GM21381 (cell line): ENCODE results near the gene PRPF6.
A peak's percentile ranks its signal among the peaks of the same experiment; 100 is the strongest.
"Not testable (repeated sequence)": the region's sequence is repeated elsewhere in the genome, so short reads cannot be mapped to it uniquely, and the experiment has no call there.

Experiments used
- ATAC-seq: cut with Tn5 transposase; IDR thresholded peaks from one replicate; pipeline ENCODE4 v1.9.1; 2021; ENCODE audit warnings: mild to moderate bottlenecking, moderate library complexity; ENCODE audit not compliant: unreplicated experiment

PRPF6 gene

GRCh38 chr20:63973160-63973479 lies 7.8 kb upstream of the PRPF6 start:
- no peak for ATAC-seq

DNA sequence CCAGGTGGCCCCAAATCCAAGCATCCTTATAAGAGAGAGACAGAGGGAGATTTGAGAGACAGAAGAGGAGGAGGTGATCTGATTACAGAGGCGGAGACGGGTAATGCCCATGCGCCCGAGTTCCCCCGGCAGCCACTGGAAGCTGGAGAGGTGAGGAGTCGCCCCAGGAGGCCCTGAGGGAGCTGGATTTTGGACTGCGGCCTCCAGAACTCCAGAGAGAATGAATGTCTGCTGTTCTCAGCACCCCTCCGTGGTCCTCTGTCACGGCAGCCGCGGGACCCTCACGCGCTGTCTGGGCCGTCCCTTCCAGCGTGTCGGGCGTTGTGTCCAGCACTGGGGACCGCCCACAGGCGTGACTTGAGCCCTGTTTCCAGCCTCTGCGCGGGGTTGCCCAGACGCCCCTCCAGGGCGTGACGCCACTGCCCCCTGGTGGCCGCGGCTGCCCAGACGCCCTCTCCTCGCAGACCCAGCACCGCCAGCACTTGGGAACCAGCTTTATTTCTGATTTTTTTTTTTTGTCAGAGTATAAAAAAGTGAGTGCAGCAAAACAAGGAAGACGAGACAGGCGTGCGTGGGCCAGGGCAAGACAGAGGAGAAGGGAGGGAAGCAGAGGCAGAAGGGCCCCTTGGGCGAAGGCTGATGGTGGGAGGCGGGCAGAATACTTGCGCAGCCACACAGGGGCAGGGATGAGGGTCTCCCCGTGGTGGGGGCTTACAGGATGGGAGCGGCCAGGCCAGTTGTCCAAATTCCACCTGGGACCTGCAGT lies 7.1 kb upstream of the PRPF6 start:
- ATAC-seq, result no peak

DNA sequence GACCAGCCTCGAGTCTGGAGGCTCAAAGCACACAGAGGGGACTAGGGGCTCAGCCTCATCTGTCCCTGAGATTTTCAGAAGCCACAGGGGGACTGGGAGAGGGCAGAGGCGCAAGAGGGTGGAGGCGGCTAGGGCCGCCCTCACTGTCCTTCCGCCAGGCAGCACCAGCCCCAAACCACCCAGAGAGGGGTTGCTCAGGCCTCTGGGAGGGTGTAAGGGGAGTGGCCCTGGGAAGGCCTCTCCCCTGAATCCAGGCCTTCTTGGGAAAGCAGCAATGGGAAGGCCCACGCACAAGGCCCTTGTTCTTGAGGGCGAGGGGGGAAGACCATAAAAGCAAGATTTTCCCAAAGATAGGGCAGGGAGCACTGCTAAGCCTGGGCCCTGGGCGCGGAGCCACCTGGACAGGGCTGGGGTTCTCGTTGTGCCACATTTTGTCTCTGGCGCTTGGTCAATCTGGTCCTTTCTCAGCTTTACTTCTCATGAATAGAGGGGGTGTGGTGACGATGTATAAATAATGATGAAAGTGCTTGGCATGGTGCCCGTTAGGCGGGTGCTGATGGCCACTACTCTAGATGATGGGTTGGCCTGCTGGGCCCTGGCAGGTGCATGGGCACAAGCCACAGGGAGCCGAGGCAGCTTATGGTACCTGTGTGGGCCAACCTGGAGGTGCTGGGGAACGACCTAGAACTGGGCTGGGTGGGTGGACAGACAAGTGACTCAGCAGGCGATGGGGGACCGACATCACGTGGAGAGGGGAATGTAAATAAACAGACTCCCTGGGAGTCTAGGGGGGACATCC lies 6.3 kb upstream of the PRPF6 start:
- ATAC-seq, result no peak

GRCh38 chr20:63976511-63976910 lies 4.4 kb upstream of the PRPF6 start:
- ATAC-seq, result not testable (repeated sequence)

DNA sequence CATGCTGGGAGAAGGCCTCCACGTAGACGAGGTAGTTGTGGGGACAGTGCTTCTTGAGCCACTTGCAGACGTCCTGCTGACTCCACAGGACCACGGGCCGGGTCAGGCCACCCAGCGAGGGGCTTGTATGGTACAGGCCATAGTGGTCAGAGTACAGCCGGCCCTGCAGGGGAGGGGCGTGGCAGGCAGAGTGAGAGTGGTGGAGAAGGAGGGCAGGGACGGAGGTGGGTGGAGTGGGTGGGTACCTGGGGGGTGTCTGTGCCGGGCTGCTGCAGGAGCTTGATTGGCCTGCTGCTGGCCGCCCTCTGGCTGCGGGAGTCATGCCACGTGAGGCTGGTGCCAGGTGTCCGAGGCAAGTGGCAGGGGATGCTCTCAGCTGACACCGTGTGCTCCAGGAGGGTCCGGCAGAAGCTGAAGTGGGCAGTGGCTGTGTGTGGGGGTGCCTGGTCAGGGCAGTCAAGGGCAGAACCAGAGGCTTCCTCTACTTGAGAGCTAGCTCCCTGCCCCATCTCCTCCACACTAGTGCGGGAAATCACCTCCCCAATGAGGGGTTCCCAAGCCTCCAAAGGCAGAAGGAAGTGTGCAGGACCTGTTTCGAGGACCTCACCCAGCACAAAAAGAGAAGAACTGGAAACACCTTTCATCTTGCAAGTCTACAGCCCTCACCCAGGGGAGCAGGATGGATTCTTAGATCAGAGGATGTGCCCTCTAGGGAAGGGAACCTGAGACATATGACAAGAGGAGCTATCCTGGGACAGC lies 3.8 kb upstream of the PRPF6 start:
- ATAC-seq, result no peak

GRCh38 chr20:63977739-63978276 lies 3.1 kb upstream of the PRPF6 start:
- ATAC-seq, result no peak

GRCh38 chr20:63978319-63979228 lies 2.4 kb upstream of the PRPF6 start:
- peak; percentile 38 for ATAC-seq

GRCh38 chr20:63979229-63979556 lies 1.7 kb upstream of the PRPF6 start:
- no peak for ATAC-seq

DNA sequence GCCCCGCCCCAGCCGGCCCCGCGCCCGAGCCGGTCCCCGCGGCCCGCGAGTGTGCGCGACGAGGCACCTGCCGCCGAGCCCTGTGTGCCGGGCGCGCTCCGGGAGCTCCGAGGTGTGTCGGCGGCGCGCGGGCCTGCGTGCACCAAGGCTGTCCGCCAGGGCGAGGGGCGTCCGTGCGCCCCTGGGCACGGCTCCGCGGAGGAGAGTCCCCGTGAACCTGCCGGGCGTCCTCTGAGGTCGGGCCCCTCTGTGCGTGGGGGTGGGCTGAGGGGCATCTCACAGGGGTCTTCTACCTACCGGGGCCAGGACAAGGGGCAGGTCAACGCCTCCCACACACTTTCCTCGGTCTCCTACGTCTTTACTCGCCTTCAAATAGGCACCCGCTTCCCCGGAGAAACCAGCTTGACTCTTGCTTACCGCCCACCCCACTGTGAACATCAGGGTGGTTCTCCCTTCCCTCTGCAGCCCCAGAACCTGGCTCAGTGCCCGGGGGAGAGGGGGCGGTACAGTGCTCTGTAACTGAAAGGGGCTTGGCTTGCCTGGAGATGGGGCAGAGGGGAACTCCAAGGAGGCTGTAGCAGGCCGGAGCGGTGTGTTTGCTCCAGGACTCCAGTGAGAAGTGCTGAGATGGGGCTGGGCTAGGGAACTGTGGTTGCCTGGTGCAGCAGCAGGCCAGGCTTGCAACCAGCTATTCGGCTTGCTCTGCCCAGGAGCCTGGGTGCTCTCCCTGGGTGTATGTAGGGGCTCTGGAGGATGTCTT lies 1.2 kb upstream of the PRPF6 start, which contains the start of gene SAMD10:
Gene SAMD10 (minus strand): TSS at position 86 of the 760 bp plus-strand sequence. CDS start 175 bp downstream, outside the sequence.
- peak; percentile 29 for ATAC-seq

- peak; percentile 4 for ATAC-seq
Observed at GRCh38 chr20:63980317-63980805, 571 bp upstream of the PRPF6 start.

GRCh38 chr20:63982937-63983336 lies 2.0 kb downstream of the PRPF6 start:
- ATAC-seq, result no peak

DNA sequence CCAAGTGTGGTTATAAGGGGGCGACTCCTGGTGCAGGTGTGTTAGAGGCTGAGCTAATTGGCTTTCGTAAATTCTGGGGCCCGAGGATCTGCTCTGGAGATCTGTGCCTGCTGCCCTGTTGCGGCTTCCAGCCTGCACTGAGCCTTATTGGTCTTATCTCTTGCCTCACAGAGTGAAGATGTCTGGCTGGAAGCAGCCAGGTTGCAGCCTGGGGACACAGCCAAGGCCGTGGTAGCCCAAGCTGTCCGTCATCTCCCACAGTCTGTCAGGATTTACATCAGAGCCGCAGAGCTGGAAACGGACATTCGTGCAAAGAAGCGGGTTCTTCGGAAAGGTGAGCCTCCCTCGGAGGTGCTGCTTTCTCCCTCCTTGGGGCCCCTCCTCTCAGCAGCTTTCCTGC lies 20.0 kb downstream of the PRPF6 start:
- no peak for ATAC-seq

DNA sequence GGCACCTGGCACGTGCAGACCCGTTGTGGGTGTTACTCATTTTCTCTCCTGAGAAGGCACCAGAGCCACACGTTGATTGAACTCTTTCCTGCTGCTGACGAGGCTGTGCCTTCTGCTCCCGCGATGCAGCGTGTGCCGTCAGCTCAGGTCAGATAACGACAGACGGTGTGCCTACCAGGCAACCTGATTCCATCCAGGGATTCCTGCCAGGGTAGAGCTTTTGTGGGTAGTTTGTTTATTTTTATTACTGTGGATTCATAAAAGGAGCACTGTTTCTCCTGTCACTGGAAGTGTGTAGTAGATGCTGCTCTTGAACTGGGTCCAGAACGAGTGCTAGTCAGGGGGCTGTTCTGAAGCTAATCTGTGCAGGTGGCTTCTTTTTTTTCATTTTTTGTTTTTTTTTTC lies 20.7 kb downstream of the PRPF6 start:
- no peak for ATAC-seq

DNA sequence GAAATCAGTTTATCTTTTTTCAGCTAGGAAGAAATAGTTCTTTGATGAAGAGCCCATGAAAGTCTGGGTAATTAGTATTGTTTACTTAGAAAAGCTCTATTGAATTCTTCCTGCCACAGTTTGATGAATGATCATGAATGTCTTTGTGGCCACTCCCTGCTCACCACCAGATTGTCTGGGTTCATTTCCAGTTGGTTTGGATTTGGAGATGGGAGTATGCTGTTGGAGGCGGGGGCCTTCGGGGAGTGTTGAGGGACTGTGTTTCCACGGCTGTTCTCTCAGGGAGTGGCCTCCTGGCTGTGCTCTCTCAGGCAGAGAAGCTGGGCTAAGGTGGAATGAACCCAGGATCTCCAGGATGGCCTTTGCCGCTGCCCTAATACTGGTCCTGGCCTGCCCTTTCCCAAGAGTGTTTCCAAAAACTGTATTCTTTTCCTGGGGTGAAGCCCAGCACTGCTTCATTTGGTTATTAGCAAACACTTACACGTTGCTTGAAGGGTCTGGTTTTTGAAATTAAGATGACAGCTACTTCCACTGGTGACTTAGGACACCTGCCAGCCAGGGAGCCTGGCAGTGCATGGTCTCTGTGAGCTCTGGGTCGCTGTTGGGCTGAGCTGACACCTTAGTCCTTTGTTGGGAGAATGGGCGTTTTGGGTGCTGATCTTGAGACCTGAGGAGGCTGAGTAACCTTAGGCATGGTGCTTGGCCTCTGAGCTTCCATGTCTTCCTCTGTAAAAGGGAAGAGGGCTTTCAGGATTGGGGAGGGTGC lies 23.2 kb downstream of the PRPF6 start:
- ATAC-seq, result no peak

GRCh38 chr20:64005394-64005793 lies 24.5 kb downstream of the PRPF6 start:
- ATAC-seq, result no peak

DNA sequence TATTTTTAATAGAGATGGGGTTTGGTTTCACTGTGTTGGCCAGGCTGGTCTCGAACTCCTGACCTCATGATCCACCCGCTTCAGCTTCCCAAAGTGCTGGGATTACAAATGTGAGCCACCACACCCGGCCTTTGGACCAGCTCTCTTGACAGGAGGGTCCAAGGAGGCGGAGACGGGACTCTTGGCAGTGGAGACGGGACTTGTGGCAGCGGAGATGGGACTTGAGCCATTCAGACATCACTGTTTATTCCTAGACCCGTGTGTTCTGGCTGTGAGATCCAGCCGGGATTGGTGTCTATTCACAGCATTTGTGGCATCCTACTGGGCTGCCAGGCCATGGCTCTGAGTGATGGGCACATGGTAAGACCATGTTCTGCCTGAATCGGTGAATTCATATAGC lies 25.6 kb downstream of the PRPF6 start:
- ATAC-seq, result no peak

GRCh38 chr20:64006902-64007301 lies 26.0 kb downstream of the PRPF6 start:
- ATAC-seq, result no peak

GRCh38 chr20:64009811-64010387 lies 29.0 kb downstream of the PRPF6 start:
- no peak for ATAC-seq
